K562 (cell line): ENCODE measurements around the gene UBL5. TPM values are rescaled to one million over a fixed set of nuclear protein-coding genes. Genes with fewer than 3 reads are reported as not detected.

Experiments
- ARID2 ChIP-seq: fragments of 450-650 bp; IDR thresholded peaks from 2 replicates; pipeline ENCODE4 v1.6.1; 2017; ENCODE audit warnings: antibody characterized with exemption, mild to moderate bottlenecking
- CHD1 ChIP-seq: fragments of 200-600 bp; sonication (generic); IDR thresholded peaks from one replicate; pipeline ENCODE4 v1.6.1; 2012; ENCODE audit warnings: mild to moderate bottlenecking, moderate library complexity, low read length, inconsistent platforms
- CREBBP ChIP-seq: IDR thresholded peaks from one replicate; pipeline ENCODE4 v1.6.1; 2012; ENCODE audit warnings: low read depth, mild to moderate bottlenecking, control low read depth, inconsistent platforms, low read length
- PATZ1 ChIP-seq: fragments of 250-450 bp; sonication (Bioruptor Pico); IDR thresholded peaks from 2 replicates; pipeline ENCODE4 v1.5.0; 2020; ENCODE audit warnings: mild to moderate bottlenecking, borderline replicate concordance
- PKNOX1 ChIP-seq: fragments of 450-650 bp; IDR thresholded peaks from 2 replicates; pipeline ENCODE4 v1.6.1; 2016
- POLR2H ChIP-seq: IDR thresholded peaks from 2 replicates; pipeline ENCODE4 v1.6.1; 2016; ENCODE audit warnings: missing genetic modification characterization, low read depth, mild to moderate bottlenecking, control low read depth, missing compliant biosample characterization, moderate library complexity
- ZNF175 ChIP-seq: fragments of 200-800 bp; sonication (Bioruptor generic); IDR thresholded peaks from 2 replicates; pipeline ENCODE4 v1.6.1; 2016; ENCODE audit warnings: low read depth, mild to moderate bottlenecking, missing genetic modification characterization, missing compliant biosample characterization
- ZNF445 ChIP-seq: fragments of 250-450 bp; sonication (Bioruptor Pico); IDR thresholded peaks from 2 replicates; pipeline ENCODE4 v1.4.0; 2020; ENCODE audit warnings: low read depth, mild to moderate bottlenecking, moderate library complexity
- ZNF507 ChIP-seq: conservative IDR thresholded peaks from 2 replicates; pipeline ENCODE4 v1.6.1; 2017; ENCODE audit warnings: missing genetic modification characterization, missing compliant biosample characterization
- polyA plus RNA-seq, 8 experiments: library from polyadenylated mRNA; depleted of rRNA in 4 of 8; stranded (reverse) in 5 of 8; unstranded in 3 of 8; fragments of >200 nt; fragmentation: Nextera tagmentation in 2 of 8; fragmentation: Illumina TruSeq in 1 of 8; extraction: Ambion mirVana in 2 of 8; extraction: Trizol in 1 of 8; gene quantifications; 2 replicates each; pipeline versions ENCODE4 v1.2.1 to v1.2.3, GENCODE V29; 2011 to 2014; ENCODE audit warnings: inconsistent platforms in 1 of 8, missing spikeins in 1 of 8
- total RNA-seq, 7 experiments: library from RNA; depleted of rRNA in 6 of 7; stranded (reverse); fragments of >200 nt in 6 of 7; fragmentation: Illumina TruSeq in 2 of 7; extraction: Trizol in 2 of 7; gene quantifications; 2 replicates each; pipeline versions ENCODE4 v1.2.1 to v1.2.3, GENCODE V29; 2011 to 2021; ENCODE audit warnings: low replicate concordance in 1 of 7
- TF ChIP-seq, protein P1 (sequence below): fragments of 250-450 bp; sonication (Bioruptor Pico); IDR thresholded peaks from 2 replicates; pipeline ENCODE4 v1.9.0; 2021; ENCODE audit warnings: mild to moderate bottlenecking, inconsistent platforms

Gene UBL5
- total and polyA plus RNA-seq, 9 of the 15 experiments (the other 6 are each of a cell fraction or from before 2014, with no cell fraction given): 410 to 1,266 (median 613) TPM

DNA sequence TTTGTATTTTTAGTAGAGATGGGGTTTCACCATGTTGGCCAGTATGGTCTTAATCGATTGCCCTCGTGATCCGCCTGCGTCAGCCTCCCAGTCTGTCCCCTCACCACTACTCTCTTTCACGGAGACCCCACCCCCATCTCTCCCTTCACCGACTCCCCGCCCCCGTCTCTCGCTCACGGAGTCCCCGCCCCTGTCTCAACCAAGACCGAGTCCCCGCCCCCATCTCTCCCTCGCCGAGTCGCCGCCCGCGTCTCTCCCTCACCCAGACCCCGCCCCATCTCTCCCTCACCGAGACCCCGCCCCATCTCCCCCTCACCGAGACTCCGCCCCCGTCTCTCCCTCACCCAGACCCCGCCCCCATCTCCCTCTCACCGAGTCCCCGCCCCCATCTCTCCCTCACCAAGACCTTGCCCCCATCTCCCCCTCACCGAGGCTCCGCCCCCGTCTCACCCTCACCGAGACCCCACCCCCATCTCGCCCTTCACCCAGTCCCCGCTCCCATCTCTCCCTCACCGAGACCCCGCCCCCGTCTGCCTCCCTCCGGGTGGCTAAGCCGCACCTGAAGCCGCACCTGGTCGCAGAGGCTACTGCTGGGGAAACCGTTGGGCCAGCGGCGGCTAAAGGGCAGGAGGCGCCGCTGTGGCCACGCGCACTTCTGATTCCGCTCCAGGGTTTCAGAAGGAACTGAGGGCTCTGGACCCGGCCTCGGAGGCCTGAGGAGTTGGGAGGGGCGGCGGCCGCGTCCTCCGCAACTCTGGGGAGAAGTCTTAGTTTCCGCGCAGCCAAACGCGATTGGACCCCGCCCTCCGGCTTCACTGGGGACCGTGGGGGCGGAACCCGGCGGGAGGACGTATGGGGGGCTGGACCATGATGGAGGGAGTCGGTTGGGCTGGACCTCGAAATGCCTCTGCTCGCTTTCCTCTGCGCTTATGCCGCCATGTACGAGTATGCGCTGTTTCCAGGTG is 42.1 kb upstream of the UBL5 start (continued):
- no peak for TF ChIP-seq PATZ1 (CRISPR knock-in tag)
- no peak for TF ChIP-seq ZNF175
- TF ChIP-seq ARID2: no peak
- TF ChIP-seq CHD1: no peak
- TF ChIP-seq POLR2H (tag): peak; percentile 64
- no peak for TF ChIP-seq ZNF445 (CRISPR knock-in tag)
- TF ChIP-seq ZNF507 (tag): no peak
- TF ChIP-seq, protein P1, sequence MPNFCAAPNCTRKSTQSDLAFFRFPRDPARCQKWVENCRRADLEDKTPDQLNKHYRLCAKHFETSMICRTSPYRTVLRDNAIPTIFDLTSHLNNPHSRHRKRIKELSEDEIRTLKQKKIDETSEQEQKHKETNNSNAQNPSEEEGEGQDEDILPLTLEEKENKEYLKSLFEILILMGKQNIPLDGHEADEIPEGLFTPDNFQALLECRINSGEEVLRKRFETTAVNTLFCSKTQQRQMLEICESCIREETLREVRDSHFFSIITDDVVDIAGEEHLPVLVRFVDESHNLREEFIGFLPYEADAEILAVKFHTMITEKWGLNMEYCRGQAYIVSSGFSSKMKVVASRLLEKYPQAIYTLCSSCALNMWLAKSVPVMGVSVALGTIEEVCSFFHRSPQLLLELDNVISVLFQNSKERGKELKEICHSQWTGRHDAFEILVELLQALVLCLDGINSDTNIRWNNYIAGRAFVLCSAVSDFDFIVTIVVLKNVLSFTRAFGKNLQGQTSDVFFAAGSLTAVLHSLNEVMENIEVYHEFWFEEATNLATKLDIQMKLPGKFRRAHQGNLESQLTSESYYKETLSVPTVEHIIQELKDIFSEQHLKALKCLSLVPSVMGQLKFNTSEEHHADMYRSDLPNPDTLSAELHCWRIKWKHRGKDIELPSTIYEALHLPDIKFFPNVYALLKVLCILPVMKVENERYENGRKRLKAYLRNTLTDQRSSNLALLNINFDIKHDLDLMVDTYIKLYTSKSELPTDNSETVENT (CRISPR knock-in tag): peak; percentile 26; the same call in 1 of the 2 replicates
- TF ChIP-seq PKNOX1: no peak
- TF ChIP-seq CREBBP: no peak
